OCI-LY1 (cell line): ENCODE data around the gene SLAMF7.

Experiments used
- H2AFZ ChIP-seq: fragments of 200-600 bp; sonication (generic), shearing (Covaris generic); 2 replicates; pipeline ENCODE4 v1.6.0; 2014; ENCODE audit warnings: antibody characterized with exemption, mild to moderate bottlenecking, low read length
- H3F3A ChIP-seq: fragments of 200-600 bp; sonication (generic), shearing (Covaris generic); 2 replicates; pipeline ENCODE4 v1.6.0; 2014; ENCODE audit warnings: mild to moderate bottlenecking, antibody characterized with exemption, low read length, moderate library complexity; ENCODE audit not compliant: insufficient read depth
- H3K27ac ChIP-seq: fragments of 200-600 bp; sonication (generic); 2 replicates; pipeline ENCODE4 v1.5.1; 2014; ENCODE audit warnings: low read length, mixed run types, mild to moderate bottlenecking, low read depth; ENCODE audit not compliant: poor library complexity, severe bottlenecking
- H3K27me3 ChIP-seq: fragments of 200-600 bp; sonication (generic); 2 replicates; pipeline ENCODE4 v1.6.0; 2014; ENCODE audit warnings: antibody characterized with exemption, mild to moderate bottlenecking, low read length, moderate library complexity; ENCODE audit not compliant: insufficient read depth
- H3K36me3 ChIP-seq: fragments of 200-600 bp; sonication (generic); 2 replicates; pipeline ENCODE4 v1.6.1; 2014; ENCODE audit warnings: mild to moderate bottlenecking, antibody characterized with exemption, low read length, moderate library complexity, mixed read lengths; ENCODE audit not compliant: insufficient read depth
- H3K4me1 ChIP-seq: fragments of 200-600 bp; sonication (generic); 2 replicates; pipeline ENCODE4 v1.5.1; 2014; ENCODE audit warnings: mild to moderate bottlenecking, low read length, moderate library complexity; ENCODE audit not compliant: insufficient read depth, severe bottlenecking
- H3K4me2 ChIP-seq: fragments of 200-600 bp; sonication (generic), shearing (Covaris generic); 2 replicates; pipeline ENCODE4 v1.6.1; 2014; ENCODE audit warnings: low read length
- H3K4me3 ChIP-seq: fragments of 200-600 bp; sonication (generic); 2 replicates; pipeline ENCODE4 v1.5.1; 2014; ENCODE audit warnings: low read length, low read depth, mild to moderate bottlenecking, mixed read lengths; ENCODE audit not compliant: poor library complexity, severe bottlenecking
- H3K79me2 ChIP-seq: fragments of 200-600 bp; shearing (Covaris generic); 2 replicates; pipeline ENCODE4 v1.6.1; 2016; ENCODE audit warnings: mixed run types, low read length, mixed read lengths; ENCODE audit not compliant: insufficient read depth
- H3K9ac ChIP-seq: fragments of 200-600 bp; sonication (generic), shearing (Covaris generic); 2 replicates; pipeline ENCODE4 v1.6.1; 2014; ENCODE audit warnings: mild to moderate bottlenecking, low read length, mixed read lengths
- H3K9me2 ChIP-seq: fragments of 200-600 bp; sonication (generic), shearing (Covaris generic); 2 replicates; pipeline ENCODE4 v1.6.1; 2014; ENCODE audit warnings: low read depth, mild to moderate bottlenecking, low read length, mixed read lengths
- H3K9me3 ChIP-seq: fragments of 200-600 bp; shearing (Covaris generic); 2 replicates; pipeline ENCODE4 v1.6.1; 2014; ENCODE audit warnings: low read length, mixed read lengths
- H4K20me1 ChIP-seq: fragments of 200-600 bp; sonication (generic), shearing (Covaris generic); 2 replicates; pipeline ENCODE4 v1.6.0; 2016; ENCODE audit warnings: mild to moderate bottlenecking, low read length; ENCODE audit not compliant: insufficient read depth
- CTCF ChIP-seq: fragments of 200-600 bp; sonication (generic), shearing (Covaris generic); IDR thresholded peaks from 2 replicates; pipeline ENCODE4 v1.5.1; 2017; ENCODE audit warnings: mild to moderate bottlenecking, antibody characterized with exemption, low read length, moderate library complexity, mixed read lengths
- EZH2 ChIP-seq: fragments of 200-600 bp; sonication (generic), shearing (Covaris generic); IDR thresholded peaks from 2 replicates; pipeline ENCODE4 v1.8.0; 2017; ENCODE audit warnings: borderline replicate concordance, mixed run types, mild to moderate bottlenecking, antibody characterized with exemption, low read length, moderate library complexity, mixed read lengths

The SLAMF7 gene

DNA sequence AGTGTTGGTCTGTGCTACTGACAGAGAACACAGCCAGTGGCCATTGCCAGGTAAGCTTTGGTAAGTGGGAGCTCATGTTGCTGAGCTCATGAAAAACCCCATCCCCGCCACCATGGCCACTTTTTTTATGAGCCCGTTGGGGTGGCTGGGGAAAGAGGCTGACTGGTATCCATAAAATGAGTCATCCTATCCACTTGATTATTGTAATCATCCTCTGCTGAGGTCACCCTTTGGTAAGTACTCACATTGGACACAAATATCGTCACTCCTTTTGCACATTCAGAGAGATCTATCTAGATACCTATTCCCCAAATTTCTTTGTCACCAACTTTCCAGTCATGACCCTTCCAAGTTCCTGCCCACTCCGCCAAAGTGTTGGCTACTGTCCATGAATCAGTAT is 22.0 kb downstream of the SLAMF7 start:
- Histone ChIP-seq H3K27me3 (no peaks in the 10 kb centered on the region), H3K4me3 (no peak overlapping the region), H3K9ac (no peak overlapping the region), H3K9me2 (no peaks in the 10 kb centered on the region), H3K79me2 (no peaks in the 10 kb centered on the region), H3K9me3 (no peaks in the 10 kb centered on the region), H3F3A (no peaks in the 10 kb centered on the region), H3K36me3 (no peaks in the 10 kb centered on the region), H3K4me2 (no peak overlapping the region), H2AFZ (no peak overlapping the region), H4K20me1 (no peaks in the 10 kb centered on the region), H3K27ac (no peak overlapping the region), H3K4me1 (no peaks in the 10 kb centered on the region)
- no peak for TF ChIP-seq CTCF
- TF ChIP-seq EZH2, result no peak

GRCh38 chr1:160761886-160762285 is 22.8 kb downstream of the SLAMF7 start:
- Histone ChIP-seq H3K4me1 (no peaks in the 10 kb centered on the region), H2AFZ (no peak overlapping the region), H3K9me2 (no peaks in the 10 kb centered on the region), H3K9ac (no peak overlapping the region), H3K27me3 (no peaks in the 10 kb centered on the region), H3K79me2 (no peaks in the 10 kb centered on the region), H4K20me1 (no peaks in the 10 kb centered on the region), H3F3A (no peaks in the 10 kb centered on the region), H3K27ac (no peak overlapping the region), H3K36me3 (no peaks in the 10 kb centered on the region), H3K4me3 (no peak overlapping the region), H3K9me3 (no peaks in the 10 kb centered on the region), H3K4me2 (no peak overlapping the region)
- no peak for TF ChIP-seq CTCF
- TF ChIP-seq EZH2, result no peak

- no peak overlapping the region for H2AFZ ChIP-seq
- no peak overlapping the region for H3K9ac ChIP-seq
- no peaks in the 10 kb centered on the region for H4K20me1 ChIP-seq
- no peaks in the 10 kb centered on the region for H3K79me2 ChIP-seq
- peaks cover 13% of the 10 kb centered on the region for H3K4me1 ChIP-seq
- H3K9me2 ChIP-seq, result no peaks in the 10 kb centered on the region
- H3K4me3 ChIP-seq, result no peak overlapping the region
- H3F3A ChIP-seq, result no peaks in the 10 kb centered on the region
- H3K36me3 ChIP-seq, result no peaks in the 10 kb centered on the region
- TF ChIP-seq CTCF (no peak), EZH2 (no peak)
- H3K9me3 ChIP-seq, result no peaks in the 10 kb centered on the region
- no peak overlapping the region for H3K4me2 ChIP-seq
- no peak overlapping the region for H3K27ac ChIP-seq
- H3K27me3 ChIP-seq, result no peaks in the 10 kb centered on the region
These were observed 24.9 kb downstream of the SLAMF7 start for GRCh38 chr1:160763993-160764392.
